Thyroid gland (tissue), 4 donors: Measurements from ENCODE around the gene MOAP1.

Source experiments
- POLR2A ChIP-seq, 2 donors: fragments of 450-650 bp; IDR thresholded peaks; one replicate each; pipeline ENCODE4 v1.6.1; 2017; ENCODE audit warnings: antibody characterized with exemption in 2 of 2, mild to moderate bottlenecking in 2 of 2, moderate library complexity in 1 of 2
- TF ChIP-seq, protein P1 (sequence below), 6 experiments: fragments of 200-600 bp in 3 of 6; fragments of 450-650 bp in 3 of 6; sonication (generic) in 3 of 6; IDR thresholded peaks; one replicate each; pipeline ENCODE4 v1.5.1; 2016 to 2019; ENCODE audit warnings: antibody characterized with exemption in 6 of 6, mild to moderate bottlenecking in 2 of 6, inconsistent platforms in 1 of 6, moderate library complexity in 1 of 6

DNA sequence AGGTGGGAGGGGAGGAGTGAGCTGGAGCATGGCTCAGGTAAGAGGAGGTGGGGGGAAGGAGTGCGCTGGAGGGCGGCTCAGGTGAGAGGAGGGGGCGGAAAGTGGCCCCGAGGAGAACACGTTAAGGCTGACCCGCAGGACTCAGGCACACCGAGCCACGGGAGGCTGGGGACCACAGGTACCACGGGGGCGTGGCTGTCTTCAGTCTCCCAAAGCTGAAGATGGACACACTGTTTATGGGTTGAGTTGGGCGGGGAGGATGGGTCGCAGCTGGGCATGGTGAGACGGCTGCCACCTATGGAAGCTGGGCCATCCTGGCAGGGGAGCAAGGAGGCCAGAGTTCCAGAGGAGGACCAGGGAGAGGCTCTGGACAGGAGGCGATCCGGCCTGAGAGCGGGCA lies 45.8 kb upstream of the MOAP1 start:
- TF ChIP-seq POLR2A (IDR thresholded peaks at IDR 0.05) = no peak
- TF ChIP-seq, protein P1, sequence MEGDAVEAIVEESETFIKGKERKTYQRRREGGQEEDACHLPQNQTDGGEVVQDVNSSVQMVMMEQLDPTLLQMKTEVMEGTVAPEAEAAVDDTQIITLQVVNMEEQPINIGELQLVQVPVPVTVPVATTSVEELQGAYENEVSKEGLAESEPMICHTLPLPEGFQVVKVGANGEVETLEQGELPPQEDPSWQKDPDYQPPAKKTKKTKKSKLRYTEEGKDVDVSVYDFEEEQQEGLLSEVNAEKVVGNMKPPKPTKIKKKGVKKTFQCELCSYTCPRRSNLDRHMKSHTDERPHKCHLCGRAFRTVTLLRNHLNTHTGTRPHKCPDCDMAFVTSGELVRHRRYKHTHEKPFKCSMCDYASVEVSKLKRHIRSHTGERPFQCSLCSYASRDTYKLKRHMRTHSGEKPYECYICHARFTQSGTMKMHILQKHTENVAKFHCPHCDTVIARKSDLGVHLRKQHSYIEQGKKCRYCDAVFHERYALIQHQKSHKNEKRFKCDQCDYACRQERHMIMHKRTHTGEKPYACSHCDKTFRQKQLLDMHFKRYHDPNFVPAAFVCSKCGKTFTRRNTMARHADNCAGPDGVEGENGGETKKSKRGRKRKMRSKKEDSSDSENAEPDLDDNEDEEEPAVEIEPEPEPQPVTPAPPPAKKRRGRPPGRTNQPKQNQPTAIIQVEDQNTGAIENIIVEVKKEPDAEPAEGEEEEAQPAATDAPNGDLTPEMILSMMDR (IDR thresholded peaks at IDR 0.05) = no peak
